Right ventricle myocardium inferior (tissue), 1 donor: ENCODE measurements around the gene QSOX2. TPM values are rescaled to one million over a fixed set of nuclear protein-coding genes. Genes with fewer than 3 reads are reported as not detected.

ENCODE experiments used
- ATAC-seq: fragments of 200-7000 bp; cut with Tn5 transposase; one replicate; pipeline ENCODE4 v1.9.1; 2020; ENCODE audit warnings: mild to moderate bottlenecking, moderate library complexity
- DNase-seq: peaks from one replicate; pipeline ENCODE4 v3.0.0; 2021; ENCODE audit errors: missing footprints
- intact Hi-C: fragments of 100-400 bp; cut with DNase I; formaldehyde crosslinking; loops from one replicate; pipeline ENCODE4 v1.11.0; 2022
- total RNA-seq: library from RNA; stranded (reverse); fragmentation: NEBNext Ultra II Directional; extraction: Animal tissue kit (Norgen Biotek cat#: 25700); gene quantifications from one replicate; pipeline ENCODE4 v1.2.1, GENCODE V29; 2021
- donor health status: DM: no; HTN: yes; CAD: no; lungs with severe emphysema.

QSOX2 gene
- total RNA-seq, 1 donor from 2014 or later: 8.3 TPM

- DNase-seq (peak; percentile 56), ATAC-seq (no peak)
- intact Hi-C loops: loop anchor here (10.0 kb wide), 1 partner anchor 680 kb away; no protein-coding TSS in a partner anchor
These were observed 39.3 kb upstream of the QSOX2 start for GRCh38 chr9:136284951-136285350.

DNA sequence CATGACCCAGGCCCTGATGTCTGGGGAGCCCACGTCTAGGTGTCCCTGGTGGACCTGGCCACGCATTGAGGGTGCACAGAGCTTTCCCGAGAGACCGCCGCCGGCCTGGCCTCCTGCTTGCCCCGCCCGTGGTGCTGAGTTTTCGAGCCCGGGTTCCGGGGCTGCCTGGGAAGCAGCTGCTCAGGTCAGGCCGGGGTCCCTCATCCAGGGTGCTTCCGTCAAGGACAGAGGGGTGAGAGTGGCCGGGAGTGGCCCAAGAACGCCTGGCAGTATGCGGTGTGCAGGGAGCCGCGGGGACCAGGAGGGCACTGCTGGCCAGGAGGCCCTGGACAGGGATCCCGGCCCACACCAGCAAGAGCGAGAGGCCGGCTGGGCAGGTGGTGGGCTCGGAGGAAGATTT lies 38.7 kb upstream of the QSOX2 start:
- DNase-seq (peak; percentile 56), ATAC-seq (no peak)
- intact Hi-C loops: loop anchor here (10.0 kb wide), 1 partner anchor 680 kb away; no protein-coding TSS in a partner anchor

GRCh38 chr9:136283291-136284235 lies 38.0 kb upstream of the QSOX2 start:
- peak; percentile 94 for ATAC-seq
- intact Hi-C loops: loop anchor here (1.0 to 10.0 kb wide), 2 partner anchors 113 to 679 kb away; no protein-coding TSS in a partner anchor
- peak; percentile 88 for DNase-seq

GRCh38 chr9:136282272-136282861 lies 36.8 kb upstream of the QSOX2 start:
- DNase-seq (peak; percentile 51), ATAC-seq (no peak)
- intact Hi-C loops: loop anchor here (10.0 kb wide), 1 partner anchor 678 kb away; no protein-coding TSS in a partner anchor

DNA sequence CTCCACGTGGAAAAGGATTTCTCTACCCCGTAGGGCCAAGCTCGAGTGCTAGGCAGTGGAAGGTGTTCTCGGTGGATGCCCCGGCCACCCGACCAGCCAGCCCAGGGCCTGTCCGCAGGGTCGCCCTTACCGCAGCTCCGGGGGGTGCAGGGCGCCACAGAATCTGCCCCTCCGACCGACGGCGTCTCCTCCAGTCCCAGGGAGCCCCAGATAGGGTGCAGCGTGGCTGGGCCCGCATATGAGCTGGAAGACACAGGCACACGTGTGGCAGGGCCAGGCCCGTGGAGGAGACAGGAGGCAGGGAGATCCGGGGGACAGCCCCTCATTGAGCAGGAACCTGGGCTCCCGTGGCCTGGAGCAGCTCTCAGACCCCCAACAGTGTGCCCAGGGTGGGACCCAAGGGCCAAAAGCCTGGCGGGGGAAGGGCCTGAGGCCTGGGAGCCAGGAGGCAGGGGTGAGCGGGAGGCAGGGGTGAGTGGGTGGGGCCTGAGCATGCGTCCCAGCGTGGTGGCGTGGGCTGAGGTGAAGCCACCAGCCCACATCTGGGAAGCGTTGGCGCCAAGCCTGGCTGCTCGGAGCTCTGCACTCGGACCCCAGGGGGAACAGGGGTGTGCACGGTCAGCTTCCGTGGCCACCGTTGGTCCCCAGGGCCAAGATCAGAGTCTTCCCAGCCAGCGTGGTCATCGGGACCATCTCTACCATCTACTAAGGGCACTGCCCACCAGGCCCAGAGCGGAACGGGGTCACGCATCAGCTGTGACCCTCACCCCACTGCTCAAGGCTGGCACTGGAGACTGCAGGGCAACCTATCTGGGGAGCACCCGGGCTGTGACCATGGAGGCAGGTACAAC lies 36.0 kb upstream of the QSOX2 start:
- peak; percentile 44 for DNase-seq
- intact Hi-C loops: loop anchor here (10.0 kb wide), 1 partner anchor 677 kb away; no protein-coding TSS in a partner anchor
- no peak for ATAC-seq

GRCh38 chr9:136280535-136281315 lies 35.1 kb upstream of the QSOX2 start:
- peak; percentile 45 for DNase-seq
- ATAC-seq: no peak
- intact Hi-C loops: loop anchor here (10.0 kb wide), 1 partner anchor 676 kb away; no protein-coding TSS in a partner anchor

DNA sequence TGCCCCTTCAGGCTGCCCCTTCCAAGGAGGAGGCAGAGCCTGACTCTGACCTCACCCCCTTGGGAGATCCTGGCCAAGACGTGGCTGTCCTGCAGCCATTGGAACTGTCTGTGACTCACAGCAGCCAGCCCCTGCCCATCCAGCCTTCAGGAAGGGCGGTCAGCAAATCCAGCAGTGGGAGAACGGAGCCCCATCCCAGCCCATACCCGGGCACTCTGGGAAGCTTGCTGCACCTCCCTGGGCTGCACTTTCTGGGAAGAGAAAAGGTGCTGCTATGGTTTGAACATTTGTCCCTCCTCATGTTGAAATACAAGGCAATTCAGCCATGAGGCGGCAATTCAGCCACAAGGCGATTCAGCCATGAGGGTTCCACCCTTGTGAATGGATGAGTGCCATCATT lies 33.9 kb upstream of the QSOX2 start:
- intact Hi-C loops: no loop called here
- no peak for ATAC-seq
- DNase-seq: peak; percentile 58

- ATAC-seq (no peak), DNase-seq (no peak)
- intact Hi-C loops: no loop called here
These were observed 33.3 kb upstream of the QSOX2 start for GRCh38 chr9:136278894-136279293.

DNA sequence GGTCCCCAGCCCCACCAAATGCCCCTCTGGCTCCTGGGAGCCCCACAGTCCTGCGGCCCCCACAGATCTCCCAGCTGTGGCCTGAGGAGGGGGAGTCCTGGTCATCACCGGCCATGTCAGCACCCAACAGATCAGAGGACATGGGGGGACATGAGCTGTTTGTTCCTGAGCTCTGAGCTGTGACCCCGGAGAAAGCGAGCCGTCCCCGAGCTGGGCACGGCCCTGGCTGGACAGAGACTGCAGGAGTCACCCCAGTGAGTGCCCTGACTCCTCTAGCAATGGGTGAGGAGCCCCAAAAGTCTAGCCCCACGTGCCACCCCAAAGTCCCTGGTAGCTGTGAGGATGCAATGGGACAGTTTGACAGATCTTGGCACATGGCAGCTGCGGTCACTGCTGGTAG lies 32.6 kb upstream of the QSOX2 start:
- ATAC-seq: no peak
- intact Hi-C loops: no loop called here
- DNase-seq: peak; percentile 21

GRCh38 chr9:136277746-136278145 lies 32.1 kb upstream of the QSOX2 start:
- ATAC-seq (no peak), DNase-seq (peak; percentile 27)
- intact Hi-C loops: no loop called here

DNA sequence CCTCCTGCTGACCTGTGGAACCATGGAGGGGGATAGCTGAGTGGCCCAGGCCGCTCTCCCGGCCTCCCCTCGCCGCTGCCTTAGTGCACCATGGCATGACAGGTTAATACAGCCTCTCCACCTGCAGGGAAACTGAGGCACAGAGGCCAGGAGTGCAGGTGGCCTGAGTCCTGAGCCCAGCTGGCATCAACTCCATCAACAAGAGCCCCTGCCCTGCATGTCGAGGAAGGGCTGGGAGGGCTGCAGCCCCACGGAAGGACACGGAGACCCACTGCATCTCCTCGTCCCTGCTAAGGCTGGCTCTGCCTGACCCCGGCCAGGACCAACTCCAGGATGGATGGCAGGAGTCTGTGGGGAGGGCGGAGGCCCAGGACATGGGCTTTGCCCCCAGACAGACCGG lies 31.1 kb upstream of the QSOX2 start:
- no peak for ATAC-seq
- no peak for DNase-seq
- intact Hi-C loops: no loop called here

DNA sequence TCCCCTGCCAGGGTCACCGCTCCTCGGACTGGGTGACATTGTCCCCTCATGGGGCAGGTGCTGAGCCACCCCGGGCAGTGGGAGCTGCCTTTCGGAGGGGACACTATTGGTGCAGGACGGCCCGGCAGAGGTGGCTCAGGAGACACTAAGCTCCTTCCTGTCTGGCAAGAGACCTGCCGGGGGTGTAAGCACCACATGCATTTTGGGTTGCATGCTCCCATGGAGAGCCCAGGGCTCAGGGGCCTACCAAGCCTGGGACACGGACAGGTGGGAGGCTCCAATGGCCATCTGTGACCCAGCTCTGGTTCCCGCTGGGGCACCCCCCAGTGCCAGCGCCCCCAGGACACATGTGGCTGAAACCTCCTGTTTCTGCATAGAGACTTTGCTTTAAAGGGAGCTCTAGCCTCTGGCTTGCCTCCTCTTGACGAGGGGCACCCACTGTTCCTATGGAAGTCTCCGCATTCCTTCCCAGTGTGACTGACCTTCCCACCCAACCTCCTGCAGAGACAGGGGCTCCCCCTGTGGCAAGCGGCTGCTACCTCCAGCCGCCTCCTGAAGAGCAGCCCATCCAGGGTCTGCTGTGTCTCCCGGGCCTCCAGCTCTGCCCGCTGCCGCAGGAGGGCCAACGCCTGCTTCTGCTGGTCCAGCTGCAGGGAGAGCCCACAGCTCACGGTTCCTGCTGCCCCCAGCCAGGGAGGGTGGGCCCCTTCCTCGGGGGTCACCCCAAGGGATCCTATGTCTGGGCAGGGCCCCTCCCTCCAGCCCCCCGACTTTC lies 30.2 kb upstream of the QSOX2 start:
- intact Hi-C loops: no loop called here
- ATAC-seq: no peak
- no peak for DNase-seq

GRCh38 chr9:136274786-136275654 lies 29.4 kb upstream of the QSOX2 start:
- no peak for ATAC-seq
- no peak for DNase-seq
- intact Hi-C loops: no loop called here

DNA sequence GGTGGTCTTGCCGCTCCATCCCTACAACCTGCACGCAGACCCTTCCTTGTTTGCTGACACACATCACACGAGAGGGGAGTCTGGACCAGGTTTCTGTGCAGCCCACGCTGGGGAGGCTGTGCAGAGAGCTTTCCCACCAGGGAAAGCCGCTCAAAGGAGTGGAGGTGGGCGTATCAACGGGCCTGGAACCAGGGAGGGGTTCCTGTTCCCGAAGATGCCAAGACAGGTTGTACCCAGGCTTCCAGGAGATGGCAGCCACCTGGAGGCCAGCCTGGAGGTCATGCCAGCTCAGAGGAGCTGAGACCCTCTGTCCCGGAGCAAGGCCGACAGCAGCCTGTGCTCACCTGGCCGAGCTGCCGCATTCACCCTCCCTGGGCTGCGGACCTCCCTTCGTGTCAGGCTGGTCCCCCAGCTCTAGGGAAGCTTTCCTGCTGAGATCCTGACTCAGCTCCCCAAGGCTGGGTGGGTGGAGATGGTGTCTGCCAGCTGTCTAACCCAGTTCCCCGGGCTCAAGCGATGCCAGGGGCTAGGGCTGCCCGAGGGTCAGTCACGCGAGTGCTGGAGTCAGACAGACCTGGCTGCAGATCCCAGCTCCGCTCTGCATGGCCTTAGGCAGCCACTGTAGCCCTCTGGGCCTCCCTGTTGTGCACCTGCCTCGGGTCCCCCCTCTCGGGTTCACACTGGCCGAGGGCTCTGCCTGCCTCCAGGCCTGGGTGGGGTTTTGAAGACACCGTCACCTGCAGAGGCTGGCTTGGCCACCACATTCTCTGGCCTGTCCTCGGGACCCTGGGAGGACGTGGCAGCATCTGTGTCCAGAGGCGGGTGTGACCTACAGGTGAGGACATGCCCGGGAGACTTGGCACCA lies 28.5 kb upstream of the QSOX2 start:
- ATAC-seq (no peak), DNase-seq (peak; percentile 48)
- intact Hi-C loops: no loop called here

- DNase-seq (no peak), ATAC-seq (no peak)
- intact Hi-C loops: no loop called here
These were observed 27.7 kb upstream of the QSOX2 start for GRCh38 chr9:136273244-136273865.
